ENCODE data around the gene MAP2K6. TPM values are rescaled to one million over a fixed set of nuclear protein-coding genes. Genes with fewer than 3 reads are reported as not detected.

The MAP2K6 gene
- total and polyA plus RNA-seq, 2 experiments from 2014 or later, result 0.11 to 0.43 TPM

DNA sequence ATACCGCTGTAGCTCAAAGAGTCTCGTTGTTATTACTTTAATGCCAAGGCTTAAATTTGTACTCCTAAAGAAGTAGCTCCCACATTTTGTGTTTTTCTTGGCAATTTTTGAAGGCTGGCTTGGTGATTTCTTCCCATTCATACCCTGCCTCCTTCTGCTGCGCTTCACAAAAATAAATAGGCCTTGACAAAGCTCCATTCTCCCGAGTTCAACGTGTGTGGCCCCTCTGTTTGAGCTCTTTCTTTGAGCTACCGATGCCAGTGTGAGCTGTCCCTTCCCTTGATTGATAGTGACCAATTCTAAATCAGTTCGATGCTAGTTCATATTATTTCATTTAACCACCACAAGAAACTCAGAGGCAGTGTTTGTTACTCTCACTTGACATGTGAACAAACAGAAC lies 96.8 kb downstream of the MAP2K6 start:
- H2AFZ ChIP-seq, result no peak overlapping the region
- H3K4me1 ChIP-seq (ENCODE audit: insufficient read depth), result no peaks in the 10 kb centered on the region
- WGBS, 2 experiments (ENCODE audit: low coverage in 1 of 2, low lambda C conversion rate in 2 of 2, missing lambda C conversion rate in 2 of 2), result 77 to 85% methylated on average over 7 of the region's 7 CpGs
- DNase-seq, result no peak
- in situ Hi-C loops (cut with MboI), result loop anchor here (25.0 kb wide), 1 partner anchor 724 kb away; no protein-coding TSS in a partner anchor
- no peaks in the 10 kb centered on the region for H3K36me3 ChIP-seq (ENCODE audit: low read depth)
- H3K9me2 ChIP-seq (ENCODE audit: insufficient read depth), result no peaks in the 10 kb centered on the region
- H3K9ac ChIP-seq, result no peak overlapping the region
- TF ChIP-seq EZH2 (IDR thresholded peaks at IDR 0.05; ENCODE audit: insufficient read depth, poor library complexity, severe bottlenecking), result no peak
- TF ChIP-seq EZH2phosphoT487 (IDR thresholded peaks at IDR 0.05; ENCODE audit: insufficient read depth, low read depth), result no peak
- no peak overlapping the region for H3K27ac ChIP-seq
- no peak overlapping the region for H3K4me3 ChIP-seq
- no peaks in the 10 kb centered on the region for H3K27me3 ChIP-seq (replicated peaks; ENCODE audit: insufficient read depth)
- H3K4me2 ChIP-seq (ENCODE audit: unreplicated experiment), result no peak overlapping the region
- H3F3A ChIP-seq (ENCODE audit: insufficient read depth), result no peaks in the 10 kb centered on the region
- no peaks in the 10 kb centered on the region for H3K9me3 ChIP-seq (ENCODE audit: low read depth)
- no peaks in the 10 kb centered on the region for H3K79me2 ChIP-seq (ENCODE audit: insufficient read depth)
- no peaks in the 10 kb centered on the region for H4K20me1 ChIP-seq (ENCODE audit: insufficient read depth)

- Histone ChIP-seq H3K27ac (no peak overlapping the region), H3K4me3 (no peak overlapping the region), H3K36me3 (ENCODE audit: low read depth) (no peaks in the 10 kb centered on the region), H4K20me1 (ENCODE audit: insufficient read depth) (no peaks in the 10 kb centered on the region), H3K9me3 (ENCODE audit: low read depth) (no peaks in the 10 kb centered on the region), H3K4me2 (ENCODE audit: unreplicated experiment) (no peak overlapping the region), H2AFZ (no peak overlapping the region), H3K9ac (no peak overlapping the region), H3K4me1 (ENCODE audit: insufficient read depth) (no peaks in the 10 kb centered on the region), H3K79me2 (ENCODE audit: insufficient read depth) (no peaks in the 10 kb centered on the region), H3F3A (ENCODE audit: insufficient read depth) (no peaks in the 10 kb centered on the region), H3K27me3 (replicated peaks; ENCODE audit: insufficient read depth) (no peaks in the 10 kb centered on the region), H3K9me2 (ENCODE audit: insufficient read depth) (no peaks in the 10 kb centered on the region)
- in situ Hi-C loops (cut with MboI), result loop anchor here (25.0 kb wide), 1 partner anchor 726 kb away; no protein-coding TSS in a partner anchor
- 82 to 87% methylated on average over 5 of the region's 5 CpGs for WGBS, 2 experiments (ENCODE audit: low coverage in 1 of 2, low lambda C conversion rate in 2 of 2, missing lambda C conversion rate in 2 of 2)
- no peak for DNase-seq
- no peak for TF ChIP-seq EZH2phosphoT487 (IDR thresholded peaks at IDR 0.05; ENCODE audit: insufficient read depth, low read depth)
These were observed 98.4 kb downstream of the MAP2K6 start for GRCh38 chr17:69512946-69513345.

- no peaks in the 10 kb centered on the region for H3K79me2 ChIP-seq (ENCODE audit: insufficient read depth)
- TF ChIP-seq EZH2phosphoT487 (IDR thresholded peaks at IDR 0.05; ENCODE audit: insufficient read depth, low read depth) (no peak), EZH2 (IDR thresholded peaks at IDR 0.05; ENCODE audit: insufficient read depth, poor library complexity, severe bottlenecking) (no peak)
- H2AFZ ChIP-seq, result no peak overlapping the region
- H3K27ac ChIP-seq, result no peak overlapping the region
- no peak for DNase-seq
- H4K20me1 ChIP-seq (ENCODE audit: insufficient read depth), result no peaks in the 10 kb centered on the region
- H3K4me1 ChIP-seq (ENCODE audit: insufficient read depth), result no peaks in the 10 kb centered on the region
- H3K27me3 ChIP-seq (replicated peaks; ENCODE audit: insufficient read depth), result no peaks in the 10 kb centered on the region
- H3K36me3 ChIP-seq (ENCODE audit: low read depth), result no peaks in the 10 kb centered on the region
- no peak overlapping the region for H3K4me3 ChIP-seq
- no peaks in the 10 kb centered on the region for H3K9me2 ChIP-seq (ENCODE audit: insufficient read depth)
- WGBS, 2 experiments (ENCODE audit: low coverage in 1 of 2, low lambda C conversion rate in 2 of 2, missing lambda C conversion rate in 2 of 2), result 68 to 72% methylated on average over 2 of the region's 2 CpGs
- H3K9me3 ChIP-seq (ENCODE audit: low read depth), result no peaks in the 10 kb centered on the region
- no peak overlapping the region for H3K9ac ChIP-seq
- no peak overlapping the region for H3K4me2 ChIP-seq (ENCODE audit: unreplicated experiment)
- in situ Hi-C loops (cut with MboI), result loop anchor here (25.0 kb wide), 1 partner anchor 729 kb away; no protein-coding TSS in a partner anchor
- H3F3A ChIP-seq (ENCODE audit: insufficient read depth), result no peaks in the 10 kb centered on the region
These were observed 101.7 kb downstream of the MAP2K6 start for GRCh38 chr17:69516225-69516624.

DNA sequence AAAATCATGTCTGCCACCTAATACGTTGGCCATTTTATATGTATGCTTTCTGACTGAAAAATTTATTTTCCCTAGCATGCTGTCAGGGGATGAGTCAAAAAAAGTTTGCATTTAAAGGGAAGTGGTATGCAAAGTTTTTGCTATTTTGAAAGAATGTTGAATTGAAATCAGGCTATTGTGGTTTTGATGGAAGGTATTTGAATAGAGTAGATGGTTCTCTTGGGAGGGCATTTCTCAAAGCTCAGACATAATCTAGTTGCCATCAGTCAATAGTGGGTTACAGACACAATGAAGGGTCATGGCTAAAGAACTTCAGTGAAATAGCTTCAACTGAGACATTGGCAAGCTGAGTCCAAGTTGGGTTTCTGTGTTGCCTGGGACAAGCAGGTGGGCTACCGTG lies 102.4 kb downstream of the MAP2K6 start:
- 58 to 74% methylated on average over 2 of the region's 2 CpGs for WGBS, 2 experiments (ENCODE audit: low coverage in 1 of 2, low lambda C conversion rate in 2 of 2, missing lambda C conversion rate in 2 of 2)
- Histone ChIP-seq H2AFZ (no peak overlapping the region), H3K9ac (no peak overlapping the region), H3K79me2 (ENCODE audit: insufficient read depth) (no peaks in the 10 kb centered on the region), H3K4me2 (ENCODE audit: unreplicated experiment) (no peak overlapping the region), H3K4me3 (no peak overlapping the region), H4K20me1 (ENCODE audit: insufficient read depth) (no peaks in the 10 kb centered on the region), H3K4me1 (ENCODE audit: insufficient read depth) (no peaks in the 10 kb centered on the region), H3K27me3 (replicated peaks; ENCODE audit: insufficient read depth) (no peaks in the 10 kb centered on the region), H3F3A (ENCODE audit: insufficient read depth) (no peaks in the 10 kb centered on the region), H3K27ac (no peak overlapping the region), H3K9me2 (ENCODE audit: insufficient read depth) (no peaks in the 10 kb centered on the region), H3K36me3 (ENCODE audit: low read depth) (no peaks in the 10 kb centered on the region), H3K9me3 (ENCODE audit: low read depth) (no peaks in the 10 kb centered on the region)
- no peak for TF ChIP-seq EZH2 (IDR thresholded peaks at IDR 0.05; ENCODE audit: insufficient read depth, poor library complexity, severe bottlenecking)
- no peak for TF ChIP-seq EZH2phosphoT487 (IDR thresholded peaks at IDR 0.05; ENCODE audit: insufficient read depth, low read depth)
- in situ Hi-C loops (cut with MboI), result loop anchor here (25.0 kb wide), 1 partner anchor 730 kb away; no protein-coding TSS in a partner anchor
- DNase-seq, result no peak

- H3K79me2 ChIP-seq (ENCODE audit: insufficient read depth), result no peaks in the 10 kb centered on the region
- no peaks in the 10 kb centered on the region for H3K9me3 ChIP-seq (ENCODE audit: low read depth)
- H3K4me1 ChIP-seq (ENCODE audit: insufficient read depth), result no peaks in the 10 kb centered on the region
- no peaks in the 10 kb centered on the region for H3K27me3 ChIP-seq (replicated peaks; ENCODE audit: insufficient read depth)
- H4K20me1 ChIP-seq (ENCODE audit: insufficient read depth), result no peaks in the 10 kb centered on the region
- H3K9ac ChIP-seq, result no peak overlapping the region
- 85 to 93% methylated on average over 5 of the region's 5 CpGs for WGBS, 2 experiments (ENCODE audit: low coverage in 1 of 2, low lambda C conversion rate in 2 of 2, missing lambda C conversion rate in 2 of 2)
- H3K36me3 ChIP-seq (ENCODE audit: low read depth), result no peaks in the 10 kb centered on the region
- no peak for DNase-seq
- H3K9me2 ChIP-seq (ENCODE audit: insufficient read depth), result no peaks in the 10 kb centered on the region
- no peaks in the 10 kb centered on the region for H3F3A ChIP-seq (ENCODE audit: insufficient read depth)
- H3K4me3 ChIP-seq, result no peak overlapping the region
- in situ Hi-C loops (cut with MboI), result loop anchor here (25.0 kb wide), 1 partner anchor 732 kb away; no protein-coding TSS in a partner anchor
- no peak overlapping the region for H3K4me2 ChIP-seq (ENCODE audit: unreplicated experiment)
- no peak overlapping the region for H2AFZ ChIP-seq
- TF ChIP-seq EZH2 (IDR thresholded peaks at IDR 0.05; ENCODE audit: insufficient read depth, poor library complexity, severe bottlenecking), result no peak
- no peak for TF ChIP-seq EZH2phosphoT487 (IDR thresholded peaks at IDR 0.05; ENCODE audit: insufficient read depth, low read depth)
- H3K27ac ChIP-seq, result no peak overlapping the region
These were observed 104.5 kb downstream of the MAP2K6 start for GRCh38 chr17:69518951-69519350.
